Loucy (cell line): ENCODE data around the gene SDK1.

Experiments
- H2AFZ ChIP-seq: fragments of 200-600 bp; sonication (generic); 2 replicates; pipeline ENCODE4 v1.6.0; 2016; ENCODE audit warnings: antibody characterized with exemption, mild to moderate bottlenecking, low read length, moderate library complexity
- H3F3A ChIP-seq: fragments of 200-600 bp; 2 replicates; pipeline ENCODE4 v1.6.0; 2016; ENCODE audit warnings: antibody characterized with exemption, low read depth, mild to moderate bottlenecking
- H3K27me3 ChIP-seq: fragments of 200-600 bp; sonication (generic); 2 replicates; pipeline ENCODE4 v1.6.1; 2014; ENCODE audit warnings: low read length, mild to moderate bottlenecking; ENCODE audit not compliant: insufficient read depth, poor library complexity, severe bottlenecking
- H3K36me3 ChIP-seq: fragments of 200-600 bp; sonication (generic); 2 replicates; pipeline ENCODE4 v1.6.1; 2016; ENCODE audit warnings: low read length; ENCODE audit not compliant: insufficient read depth
- H3K4me1 ChIP-seq: fragments of 200-600 bp; sonication (generic); 2 replicates; pipeline ENCODE4 v1.5.1; 2014; ENCODE audit warnings: low read length, mild to moderate bottlenecking; ENCODE audit not compliant: insufficient read depth, poor library complexity, severe bottlenecking
- H3K4me2 ChIP-seq: fragments of 200-600 bp; sonication (generic); 2 replicates; pipeline ENCODE4 v1.6.0; 2014; ENCODE audit warnings: antibody characterized with exemption, low read length, low read depth, mild to moderate bottlenecking; ENCODE audit not compliant: poor library complexity, severe bottlenecking
- H3K4me3 ChIP-seq: fragments of 200-600 bp; sonication (generic); 2 replicates; pipeline ENCODE4 v1.5.1; 2014; ENCODE audit warnings: low read length, mild to moderate bottlenecking, mixed read lengths; ENCODE audit not compliant: poor library complexity, severe bottlenecking
- H3K79me2 ChIP-seq: fragments of 200-600 bp; sonication (generic); 2 replicates; pipeline ENCODE4 v1.6.1; 2014; ENCODE audit warnings: low read length; ENCODE audit not compliant: insufficient read depth
- H3K9ac ChIP-seq: fragments of 200-600 bp; sonication (generic); 2 replicates; pipeline ENCODE4 v1.6.0; 2014; ENCODE audit warnings: mild to moderate bottlenecking, low read depth, low read length, moderate library complexity; ENCODE audit not compliant: poor library complexity, severe bottlenecking
- H3K9me2 ChIP-seq: fragments of 200-600 bp; sonication (generic); replicated peaks from 2 replicates; pipeline ENCODE4 v1.6.1; 2016; ENCODE audit warnings: low read depth, low read length, mixed read lengths
- H3K9me3 ChIP-seq: fragments of 200-600 bp; sonication (generic); 2 replicates; pipeline ENCODE4 v1.6.1; 2014; ENCODE audit warnings: mild to moderate bottlenecking, antibody characterized with exemption, low read length, low read depth; ENCODE audit not compliant: insufficient read depth
- H4K20me1 ChIP-seq: fragments of 200-600 bp; sonication (generic); 2 replicates; pipeline ENCODE4 v1.6.0; 2014; ENCODE audit warnings: antibody characterized with exemption, low read length, mild to moderate bottlenecking; ENCODE audit not compliant: insufficient read depth, poor library complexity, severe bottlenecking
- EZH2phosphoT487 ChIP-seq: fragments of 200-600 bp; IDR thresholded peaks from 2 replicates; pipeline ENCODE4 v1.6.1; 2018; ENCODE audit warnings: antibody characterized with exemption, mild to moderate bottlenecking, moderate library complexity, borderline replicate concordance
- TF ChIP-seq, protein P1 (sequence below): fragments of 200-600 bp; sonication (generic); conservative IDR thresholded peaks from 2 replicates; pipeline ENCODE4 v1.5.1; 2014; ENCODE audit warnings: mild to moderate bottlenecking, antibody characterized with exemption, low read length

The SDK1 gene

DNA sequence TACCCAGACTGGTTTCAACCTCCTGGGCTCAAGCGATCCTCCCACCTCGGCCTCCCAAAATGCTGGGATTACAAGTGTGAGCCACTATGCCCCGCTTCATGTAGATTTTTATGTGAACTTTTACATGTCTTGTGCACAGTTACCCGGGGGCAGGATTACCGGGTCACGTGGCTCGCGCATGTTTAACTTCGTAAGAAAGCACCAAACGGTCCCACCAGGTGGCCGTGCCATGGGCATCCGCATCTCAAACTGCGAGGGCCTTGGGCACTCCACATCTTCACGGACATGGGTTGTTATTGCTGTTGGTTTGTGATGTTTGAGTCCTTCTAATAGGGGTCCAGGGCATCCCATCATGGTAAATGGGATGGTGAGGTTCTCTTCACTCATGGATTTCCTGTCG is 744.4 kb downstream of the SDK1 start:
- no peaks in the 10 kb centered on the region for H3K27me3 ChIP-seq
- no peak overlapping the region for H3K9ac ChIP-seq

DNA sequence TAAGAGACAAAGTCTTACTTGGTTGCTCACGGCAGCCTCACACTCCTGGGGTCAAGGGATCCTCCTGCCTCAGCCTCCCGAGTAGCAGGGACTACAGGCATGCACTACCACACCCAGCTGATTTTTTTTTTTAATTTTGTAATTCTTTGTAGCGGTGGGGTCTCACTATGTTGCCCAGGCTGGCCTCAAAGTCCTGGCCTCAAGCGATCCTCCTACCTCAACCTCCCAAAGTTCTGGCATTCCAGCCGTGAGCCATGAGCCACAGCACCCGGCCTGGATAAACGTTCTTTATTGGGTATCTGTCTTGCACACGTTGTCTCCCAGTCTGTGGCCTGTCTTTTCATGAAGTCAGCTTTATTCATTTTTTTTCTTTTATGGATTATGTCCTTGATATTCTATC is 744.9 kb downstream of the SDK1 start:
- Histone ChIP-seq H3K36me3 (no peaks in the 10 kb centered on the region), H3K79me2 (no peaks in the 10 kb centered on the region), H3K9me3 (no peaks in the 10 kb centered on the region; the same call in 1 of the 2 replicates), H3K4me3 (no peak overlapping the region), H3K4me1 (no peaks in the 10 kb centered on the region), H3K27me3 (no peaks in the 10 kb centered on the region), H3F3A (no peaks in the 10 kb centered on the region), H2AFZ (no peak overlapping the region), H3K9me2 (no peaks in the 10 kb centered on the region), H4K20me1 (no peaks in the 10 kb centered on the region), H3K4me2 (no peak overlapping the region), H3K9ac (no peak overlapping the region)
- TF ChIP-seq, protein P1, sequence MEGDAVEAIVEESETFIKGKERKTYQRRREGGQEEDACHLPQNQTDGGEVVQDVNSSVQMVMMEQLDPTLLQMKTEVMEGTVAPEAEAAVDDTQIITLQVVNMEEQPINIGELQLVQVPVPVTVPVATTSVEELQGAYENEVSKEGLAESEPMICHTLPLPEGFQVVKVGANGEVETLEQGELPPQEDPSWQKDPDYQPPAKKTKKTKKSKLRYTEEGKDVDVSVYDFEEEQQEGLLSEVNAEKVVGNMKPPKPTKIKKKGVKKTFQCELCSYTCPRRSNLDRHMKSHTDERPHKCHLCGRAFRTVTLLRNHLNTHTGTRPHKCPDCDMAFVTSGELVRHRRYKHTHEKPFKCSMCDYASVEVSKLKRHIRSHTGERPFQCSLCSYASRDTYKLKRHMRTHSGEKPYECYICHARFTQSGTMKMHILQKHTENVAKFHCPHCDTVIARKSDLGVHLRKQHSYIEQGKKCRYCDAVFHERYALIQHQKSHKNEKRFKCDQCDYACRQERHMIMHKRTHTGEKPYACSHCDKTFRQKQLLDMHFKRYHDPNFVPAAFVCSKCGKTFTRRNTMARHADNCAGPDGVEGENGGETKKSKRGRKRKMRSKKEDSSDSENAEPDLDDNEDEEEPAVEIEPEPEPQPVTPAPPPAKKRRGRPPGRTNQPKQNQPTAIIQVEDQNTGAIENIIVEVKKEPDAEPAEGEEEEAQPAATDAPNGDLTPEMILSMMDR: no peak
- no peak for TF ChIP-seq EZH2phosphoT487

More for the DNA sequence above, 744.4 kb downstream of the SDK1 start:
- Histone ChIP-seq H3F3A (no peaks in the 10 kb centered on the region), H2AFZ (no peak overlapping the region), H3K36me3 (no peaks in the 10 kb centered on the region), H3K9me2 (no peaks in the 10 kb centered on the region), H3K4me3 (no peak overlapping the region), H4K20me1 (no peaks in the 10 kb centered on the region), H3K79me2 (no peaks in the 10 kb centered on the region), H3K4me2 (no peak overlapping the region), H3K9me3 (no peaks in the 10 kb centered on the region; the same call in 1 of the 2 replicates), H3K4me1 (no peaks in the 10 kb centered on the region)
- TF ChIP-seq EZH2phosphoT487: no peak

DNA sequence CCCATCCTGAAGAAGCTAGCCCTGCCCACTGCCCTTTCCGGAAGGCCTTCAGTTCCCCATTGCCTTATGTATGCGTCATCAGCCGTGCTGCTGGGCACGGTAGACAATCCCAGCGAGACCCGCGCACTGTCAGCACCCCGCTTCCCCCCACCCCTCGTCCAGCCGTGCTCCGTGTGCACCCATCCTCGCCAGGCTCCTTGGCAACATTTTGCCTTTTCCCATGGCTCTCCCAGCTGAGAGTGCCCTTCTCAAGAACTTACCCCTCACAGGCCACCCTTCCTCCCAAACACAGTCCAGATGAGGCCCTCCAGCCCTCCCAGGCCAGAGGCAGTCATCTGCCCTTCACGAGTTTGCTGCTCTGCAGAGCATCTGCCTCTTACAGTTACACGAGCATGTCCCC is 747.3 kb downstream of the SDK1 start:
- Histone ChIP-seq H3K36me3 (no peaks in the 10 kb centered on the region), H3K4me3 (no peak overlapping the region), H3K4me1 (no peaks in the 10 kb centered on the region), H2AFZ (no peak overlapping the region), H3K9me2 (no peaks in the 10 kb centered on the region), H4K20me1 (no peaks in the 10 kb centered on the region), H3K9ac (no peak overlapping the region), H3F3A (no peaks in the 10 kb centered on the region), H3K4me2 (no peak overlapping the region), H3K27me3 (no peaks in the 10 kb centered on the region), H3K79me2 (no peaks in the 10 kb centered on the region), H3K9me3 (no peaks in the 10 kb centered on the region; the same call in 1 of the 2 replicates)
- TF ChIP-seq EZH2phosphoT487: no peak
- TF ChIP-seq, protein P1: no peak

DNA sequence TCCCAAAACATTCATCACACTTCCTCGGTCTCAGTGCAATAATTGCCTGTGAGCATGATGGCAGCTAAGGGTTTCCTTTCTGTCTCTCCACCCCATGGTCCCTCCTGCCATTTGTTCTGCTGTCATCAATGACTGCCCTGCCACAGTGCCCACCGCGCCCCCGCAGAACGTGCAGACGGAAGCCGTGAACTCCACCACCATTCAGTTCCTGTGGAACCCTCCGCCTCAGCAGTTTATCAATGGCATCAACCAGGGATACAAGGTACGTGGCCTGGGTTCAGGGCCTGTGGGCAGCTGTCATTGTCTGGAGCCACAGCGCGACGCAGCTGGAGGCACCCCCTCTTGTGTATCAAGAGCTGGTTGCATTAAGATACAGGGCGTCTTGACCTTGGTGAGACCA is 748.1 kb downstream of the SDK1 start:
- Histone ChIP-seq H3K36me3 (no peaks in the 10 kb centered on the region), H3K9me3 (no peaks in the 10 kb centered on the region; the same call in 1 of the 2 replicates), H2AFZ (no peak overlapping the region), H4K20me1 (no peaks in the 10 kb centered on the region), H3K4me2 (no peak overlapping the region), H3K4me1 (no peaks in the 10 kb centered on the region), H3K27me3 (no peaks in the 10 kb centered on the region), H3K9me2 (no peaks in the 10 kb centered on the region), H3K9ac (no peak overlapping the region), H3K4me3 (no peak overlapping the region), H3F3A (no peaks in the 10 kb centered on the region), H3K79me2 (no peaks in the 10 kb centered on the region)
- no peak for TF ChIP-seq EZH2phosphoT487
- TF ChIP-seq, protein P1: no peak
